ENCODE measurements around the gene MFAP2. TPM values are rescaled to one million over a fixed set of nuclear protein-coding genes. Genes with fewer than 3 reads are reported as not detected.
"Not testable (repeated sequence)": the region's sequence is repeated elsewhere in the genome, so short reads cannot be mapped to it uniquely, and the experiment has no call there.

MFAP2 gene
- total RNA-seq, 1 donor: 60.3 TPM

DNA sequence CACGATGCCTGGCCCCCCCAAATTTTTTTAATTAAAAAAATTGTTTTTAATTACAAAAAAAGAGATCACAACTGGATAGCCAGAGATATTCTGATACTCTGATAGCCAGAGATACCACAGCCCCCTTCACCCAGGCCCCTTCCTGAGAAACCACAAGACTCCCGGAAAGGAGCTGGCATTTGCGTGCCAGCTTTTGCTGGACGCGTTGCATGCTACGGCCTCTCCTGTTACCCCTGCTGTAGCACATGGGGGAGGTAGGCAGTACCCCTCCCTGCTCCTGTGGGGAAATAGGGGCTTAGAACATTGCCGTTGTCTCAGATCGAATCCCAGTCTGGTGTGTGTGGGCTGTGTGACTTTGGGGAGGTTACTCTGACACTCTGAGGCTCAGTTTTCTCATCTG is 22.7 kb downstream of the MFAP2 start:
- DNase-seq (ENCODE audit: low read depth): no peak
- H3K4me3 ChIP-seq (ENCODE audit: low read depth, low read length): no peak overlapping the region
- TF ChIP-seq, protein P1, sequence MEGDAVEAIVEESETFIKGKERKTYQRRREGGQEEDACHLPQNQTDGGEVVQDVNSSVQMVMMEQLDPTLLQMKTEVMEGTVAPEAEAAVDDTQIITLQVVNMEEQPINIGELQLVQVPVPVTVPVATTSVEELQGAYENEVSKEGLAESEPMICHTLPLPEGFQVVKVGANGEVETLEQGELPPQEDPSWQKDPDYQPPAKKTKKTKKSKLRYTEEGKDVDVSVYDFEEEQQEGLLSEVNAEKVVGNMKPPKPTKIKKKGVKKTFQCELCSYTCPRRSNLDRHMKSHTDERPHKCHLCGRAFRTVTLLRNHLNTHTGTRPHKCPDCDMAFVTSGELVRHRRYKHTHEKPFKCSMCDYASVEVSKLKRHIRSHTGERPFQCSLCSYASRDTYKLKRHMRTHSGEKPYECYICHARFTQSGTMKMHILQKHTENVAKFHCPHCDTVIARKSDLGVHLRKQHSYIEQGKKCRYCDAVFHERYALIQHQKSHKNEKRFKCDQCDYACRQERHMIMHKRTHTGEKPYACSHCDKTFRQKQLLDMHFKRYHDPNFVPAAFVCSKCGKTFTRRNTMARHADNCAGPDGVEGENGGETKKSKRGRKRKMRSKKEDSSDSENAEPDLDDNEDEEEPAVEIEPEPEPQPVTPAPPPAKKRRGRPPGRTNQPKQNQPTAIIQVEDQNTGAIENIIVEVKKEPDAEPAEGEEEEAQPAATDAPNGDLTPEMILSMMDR (IDR thresholded peaks at IDR 0.05; ENCODE audit: insufficient read depth, low read length): no peak

DNA sequence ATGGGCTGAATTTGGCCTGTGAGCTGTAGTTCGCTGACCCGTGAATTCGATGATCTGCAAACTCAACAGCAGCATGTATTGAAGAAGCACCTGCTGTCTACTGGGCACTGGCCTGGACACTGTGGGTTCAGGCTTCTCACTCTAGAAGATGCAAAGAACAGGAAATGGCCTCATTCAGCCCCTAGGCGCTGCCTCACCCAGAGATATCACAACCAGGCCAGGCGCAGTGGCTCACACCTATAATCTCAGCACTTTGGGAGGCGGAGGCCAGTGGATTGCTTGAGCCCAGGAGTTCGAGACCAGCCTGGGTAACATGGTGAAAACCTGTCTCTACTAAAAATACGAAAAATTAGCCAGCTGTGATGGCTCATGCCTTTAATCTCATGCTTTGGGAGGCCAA is 23.6 kb downstream of the MFAP2 start:
- TF ChIP-seq, protein P1 (IDR thresholded peaks at IDR 0.05; ENCODE audit: insufficient read depth, low read length): no peak
- DNase-seq (ENCODE audit: low read depth): no peak

DNA sequence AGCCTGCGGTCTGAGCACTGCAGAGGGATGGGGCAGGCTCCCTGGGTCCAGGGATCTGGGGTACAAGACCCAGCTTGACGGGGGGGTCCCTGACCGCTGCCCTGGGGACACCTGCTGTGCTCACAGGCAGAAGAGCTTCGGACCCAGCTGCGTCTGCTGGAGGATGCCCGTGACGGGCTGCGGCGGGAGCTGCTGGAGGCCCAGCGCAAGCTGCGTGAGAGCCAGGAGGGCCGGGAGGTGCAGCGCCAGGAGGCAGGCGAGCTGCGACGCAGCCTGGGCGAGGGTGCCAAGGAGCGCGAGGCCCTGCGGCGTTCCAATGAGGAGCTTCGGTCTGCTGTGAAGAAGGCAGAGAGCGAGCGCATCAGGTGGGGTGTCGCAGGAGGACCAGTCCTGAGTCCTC is 25.2 kb downstream of the MFAP2 start:
- no peak overlapping the region for H3K4me3 ChIP-seq (ENCODE audit: low read depth, low read length)
- DNase-seq (ENCODE audit: low read depth): no peak
- TF ChIP-seq, protein P1 (IDR thresholded peaks at IDR 0.05; ENCODE audit: insufficient read depth, low read length): no peak

More for the DNA sequence above, 23.6 kb downstream of the MFAP2 start:
- no peak overlapping the region for H3K4me3 ChIP-seq (ENCODE audit: low read depth, low read length)

DNA sequence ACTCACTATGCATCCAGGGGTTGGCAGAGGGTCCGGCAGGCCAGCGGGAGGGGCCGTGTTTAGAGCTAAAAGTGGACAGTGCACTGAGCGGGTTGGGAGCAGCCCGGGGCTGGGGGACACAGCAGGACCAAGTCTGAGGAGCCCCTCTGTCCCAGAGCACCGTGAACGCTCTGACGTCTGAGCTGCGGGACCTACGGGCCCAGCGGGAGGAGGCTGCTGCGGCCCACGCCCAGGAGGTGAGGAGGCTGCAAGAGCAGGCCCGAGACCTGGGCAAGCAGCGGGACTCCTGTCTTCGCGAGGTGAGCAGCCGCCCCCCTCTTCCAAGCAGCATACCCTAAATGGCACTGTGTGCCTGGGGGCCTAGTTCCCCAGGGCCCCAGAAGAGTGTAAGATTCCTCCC is 25.8 kb downstream of the MFAP2 start:
- H3K4me3 ChIP-seq (ENCODE audit: low read depth, low read length): no peak overlapping the region
- no peak for DNase-seq (ENCODE audit: low read depth)
- TF ChIP-seq, protein P1 (IDR thresholded peaks at IDR 0.05; ENCODE audit: insufficient read depth, low read length): no peak

DNA sequence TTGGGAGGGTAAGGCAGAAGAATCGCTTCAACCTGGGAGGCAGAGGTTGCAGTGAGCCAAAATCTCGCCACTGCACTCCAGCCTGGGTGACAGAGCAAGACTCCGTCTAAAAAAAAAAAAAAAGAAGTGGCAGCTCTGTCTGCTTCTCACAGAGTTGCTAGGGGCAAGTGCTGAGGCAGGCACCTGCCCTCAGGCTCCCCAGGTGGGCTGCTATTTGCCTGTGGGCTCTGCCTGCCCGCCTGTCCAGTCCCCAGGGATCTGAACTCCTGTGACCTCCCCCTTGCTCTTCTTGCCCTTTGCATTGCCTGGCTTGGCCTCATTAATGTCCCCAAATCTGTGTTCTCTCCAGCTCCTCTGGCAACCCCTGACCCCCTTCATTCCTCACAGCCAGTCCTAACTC is 28.0 kb downstream of the MFAP2 start:
- not testable (repeated sequence) for DNase-seq (ENCODE audit: low read depth); H3K4me3 ChIP-seq (ENCODE audit: low read depth, low read length)

DNA sequence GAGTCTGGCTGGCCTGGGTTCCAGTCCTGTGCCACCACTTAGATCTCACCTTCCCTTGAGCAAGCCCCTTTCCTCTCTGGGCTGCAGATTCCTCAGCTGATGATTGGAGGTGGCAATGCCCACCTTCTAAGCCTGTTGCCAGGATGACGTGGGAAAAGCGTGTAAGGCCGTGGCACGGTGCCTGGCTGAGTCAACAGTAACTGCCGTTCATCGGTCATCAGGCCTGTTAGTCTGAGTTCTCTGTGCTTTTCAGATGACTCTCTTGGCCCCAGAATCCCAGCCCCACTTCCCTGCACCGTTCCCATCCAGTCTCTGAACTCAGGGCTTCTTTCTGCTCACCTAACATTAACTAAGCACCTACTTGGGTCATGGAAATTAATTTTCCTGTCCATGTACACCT is 31.4 kb downstream of the MFAP2 start:
- H3K4me3 ChIP-seq (ENCODE audit: low read depth, low read length): not testable (repeated sequence)
- peak; percentile 65 for DNase-seq (ENCODE audit: low read depth)

DNA sequence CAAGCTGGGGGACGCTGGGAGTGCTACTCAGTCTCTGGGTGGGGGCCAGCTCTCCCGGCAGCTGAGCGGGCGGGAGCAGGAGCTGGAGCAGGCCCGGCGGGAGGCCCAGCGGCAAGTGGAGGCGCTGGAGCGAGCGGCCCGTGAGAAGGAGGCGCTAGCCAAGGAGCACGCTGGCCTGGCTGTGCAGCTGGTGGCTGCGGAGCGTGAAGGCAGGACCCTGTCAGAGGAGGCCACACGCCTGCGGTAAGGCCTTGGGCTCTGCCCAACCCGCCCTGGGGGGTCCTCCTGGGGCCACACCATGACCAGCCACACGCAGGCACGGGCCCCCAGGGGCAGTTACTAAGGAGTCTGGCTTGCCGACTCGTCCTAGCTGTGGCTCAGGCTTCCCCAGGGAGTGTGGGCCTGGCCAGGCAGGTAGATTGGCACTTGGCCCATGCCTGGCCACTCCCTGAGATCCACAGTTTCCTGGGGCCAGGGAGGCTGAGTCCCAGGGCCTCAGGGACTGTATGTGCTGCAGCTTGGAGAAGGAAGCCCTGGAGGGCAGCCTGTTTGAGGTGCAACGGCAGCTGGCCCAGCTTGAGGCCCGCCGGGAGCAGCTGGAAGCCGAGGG is 32.0 kb downstream of the MFAP2 start:
- not testable (repeated sequence) for DNase-seq (ENCODE audit: low read depth); H3K4me3 ChIP-seq (ENCODE audit: low read depth, low read length)

DNA sequence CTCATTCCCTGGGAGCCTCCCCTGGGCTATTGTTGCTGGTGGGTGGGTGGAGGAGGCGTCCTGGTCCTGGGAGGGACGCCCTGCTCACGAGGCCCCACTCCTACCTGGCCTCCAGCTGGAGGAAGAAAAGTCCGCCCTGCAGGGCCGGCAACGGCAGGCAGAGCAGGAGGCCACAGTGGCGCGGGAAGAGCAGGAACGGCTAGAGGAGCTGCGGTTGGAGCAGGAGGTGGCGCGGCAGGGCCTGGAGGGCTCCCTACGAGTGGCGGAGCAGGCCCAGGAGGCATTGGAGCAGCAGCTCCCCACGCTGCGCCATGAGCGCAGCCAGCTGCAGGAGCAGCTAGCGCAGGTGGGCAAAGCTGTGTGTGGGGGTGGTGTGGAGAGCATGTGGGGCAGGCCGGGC is 33.8 kb downstream of the MFAP2 start:
- DNase-seq (ENCODE audit: low read depth): no peak
- no peak overlapping the region for H3K4me3 ChIP-seq (ENCODE audit: low read depth, low read length)

DNA sequence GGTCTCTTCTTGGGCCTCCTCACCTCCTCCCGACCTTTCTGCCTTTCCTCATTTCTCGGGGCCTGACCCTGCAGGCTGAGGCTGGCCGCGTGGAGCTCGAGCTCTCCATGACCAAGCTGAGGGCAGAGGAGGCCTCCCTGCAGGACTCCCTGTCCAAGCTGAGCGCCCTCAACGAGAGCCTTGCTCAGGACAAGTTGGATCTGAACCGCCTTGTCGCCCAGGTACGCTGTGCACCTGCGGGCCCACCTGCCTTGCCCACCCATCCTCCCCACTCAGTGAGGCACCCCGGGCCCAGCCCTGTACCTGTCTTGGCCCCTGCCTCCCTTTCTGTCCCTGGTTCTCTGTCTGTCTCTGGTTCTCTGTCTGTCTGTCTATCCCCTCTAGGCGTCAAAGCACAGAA is 34.2 kb downstream of the MFAP2 start:
- not testable (repeated sequence) for DNase-seq (ENCODE audit: low read depth); H3K4me3 ChIP-seq (ENCODE audit: low read depth, low read length)

More for the DNA sequence above, 33.8 kb downstream of the MFAP2 start:
- TF ChIP-seq, protein P1 (IDR thresholded peaks at IDR 0.05; ENCODE audit: insufficient read depth, low read length): no peak

DNA sequence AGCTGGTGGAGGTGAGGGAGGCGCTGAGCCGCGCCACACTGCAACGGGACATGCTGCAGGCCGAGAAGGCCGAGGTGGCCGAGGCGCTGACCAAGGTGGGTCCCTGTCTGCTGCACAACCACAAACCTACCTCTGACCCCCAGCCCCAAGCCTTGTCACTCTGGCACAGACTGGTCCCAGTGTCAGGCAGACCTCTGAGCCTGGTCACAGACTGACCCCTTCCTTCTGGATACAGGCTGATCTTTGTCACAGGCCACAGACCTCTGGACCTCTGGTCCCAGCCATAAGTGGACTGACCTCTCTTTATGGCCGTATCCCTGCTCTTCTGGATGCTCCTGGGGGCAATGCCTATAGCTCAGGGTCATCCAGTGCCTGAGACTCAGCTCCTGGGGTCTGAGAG is 34.9 kb downstream of the MFAP2 start:
- not testable (repeated sequence) for DNase-seq (ENCODE audit: low read depth); H3K4me3 ChIP-seq (ENCODE audit: low read depth, low read length)
